ENCODE measurements around the gene SSTR1.

GRCh38 chr14:38176379-38176778 is 31.3 kb upstream of the SSTR1 start:
- TF ChIP-seq CTCF (conservative IDR thresholded peaks at IDR 0.05; ENCODE audit: low read depth, low read length) (no peak), EZH2 (IDR thresholded peaks at IDR 0.05; ENCODE audit: low read length, unreplicated experiment) (no peak)

Measured in PC-3 (cell line).